Epithelial cell of proximal tubule (primary cell): ENCODE data around the gene TLR2. TPM values are rescaled to one million over a fixed set of nuclear protein-coding genes. Genes with fewer than 3 reads are reported as not detected.

Source experiments
- DNase-seq: peaks from one replicate; pipeline ENCODE4 v3.0.0-alpha.2; 2011; ENCODE audit warnings: low read depth
- H3K4me3 ChIP-seq: 2 replicates; pipeline ENCODE4 v1.5.1; 2011; ENCODE audit warnings: low read depth, mild to moderate bottlenecking, low read length
- CTCF ChIP-seq: conservative IDR thresholded peaks from 2 replicates; pipeline ENCODE4 v1.5.1; 2012; ENCODE audit warnings: low read depth, mild to moderate bottlenecking, low read length
- total RNA-seq: library from RNA; depleted of rRNA; stranded (reverse); fragments of >200 nt; gene quantifications from 2 replicates; pipeline ENCODE4 v1.2.3, GENCODE V29; 2015

The TLR2 gene, protein sequence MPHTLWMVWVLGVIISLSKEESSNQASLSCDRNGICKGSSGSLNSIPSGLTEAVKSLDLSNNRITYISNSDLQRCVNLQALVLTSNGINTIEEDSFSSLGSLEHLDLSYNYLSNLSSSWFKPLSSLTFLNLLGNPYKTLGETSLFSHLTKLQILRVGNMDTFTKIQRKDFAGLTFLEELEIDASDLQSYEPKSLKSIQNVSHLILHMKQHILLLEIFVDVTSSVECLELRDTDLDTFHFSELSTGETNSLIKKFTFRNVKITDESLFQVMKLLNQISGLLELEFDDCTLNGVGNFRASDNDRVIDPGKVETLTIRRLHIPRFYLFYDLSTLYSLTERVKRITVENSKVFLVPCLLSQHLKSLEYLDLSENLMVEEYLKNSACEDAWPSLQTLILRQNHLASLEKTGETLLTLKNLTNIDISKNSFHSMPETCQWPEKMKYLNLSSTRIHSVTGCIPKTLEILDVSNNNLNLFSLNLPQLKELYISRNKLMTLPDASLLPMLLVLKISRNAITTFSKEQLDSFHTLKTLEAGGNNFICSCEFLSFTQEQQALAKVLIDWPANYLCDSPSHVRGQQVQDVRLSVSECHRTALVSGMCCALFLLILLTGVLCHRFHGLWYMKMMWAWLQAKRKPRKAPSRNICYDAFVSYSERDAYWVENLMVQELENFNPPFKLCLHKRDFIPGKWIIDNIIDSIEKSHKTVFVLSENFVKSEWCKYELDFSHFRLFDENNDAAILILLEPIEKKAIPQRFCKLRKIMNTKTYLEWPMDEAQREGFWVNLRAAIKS
- total RNA-seq, result 13.8 and 14.8 TPM in 2 replicates

- DNase-seq, result no peak
- peak within 1 kb of the TSS; percentile 59 for H3K4me3 ChIP-seq
- TF ChIP-seq CTCF, result no peak
Measured at GRCh38 chr4:153684182-153684970, at the start of gene TLR2. TLR2 (plus strand) TSS chr4:153684280; CDS start chr4:153702908, 18,628 bp downstream.

DNA sequence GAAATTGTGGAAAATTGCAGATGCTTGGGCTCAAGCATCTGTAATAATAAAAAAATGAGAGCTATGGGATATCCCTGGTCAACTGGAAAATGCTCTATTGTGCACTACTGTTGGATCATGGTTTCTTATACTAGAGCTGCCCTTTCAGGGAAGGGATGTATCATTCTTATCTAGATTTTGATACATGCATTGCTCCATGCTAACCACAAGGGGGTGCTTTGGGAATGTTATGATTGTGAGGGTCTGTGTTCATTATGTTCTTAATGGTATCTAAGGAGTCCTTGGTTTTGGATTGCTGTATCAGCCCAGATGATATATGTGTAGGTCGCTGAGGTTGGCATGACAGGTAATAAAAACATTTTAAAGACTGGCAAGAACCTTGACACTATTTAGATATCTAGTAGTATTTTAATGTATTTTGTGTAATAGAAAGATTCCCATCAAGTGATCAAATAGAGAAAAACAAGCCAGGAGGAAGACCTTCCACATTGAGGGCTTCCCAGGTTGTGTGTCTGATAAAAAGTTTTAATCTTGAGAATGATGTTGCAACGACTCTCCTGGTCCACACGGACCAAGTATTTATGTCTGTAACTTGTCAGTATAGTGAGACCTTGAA lies 49.2 kb upstream of the TLR2 start:
- no peak overlapping the region for H3K4me3 ChIP-seq
- DNase-seq, result no peak
- TF ChIP-seq CTCF, result peak; percentile 90

GRCh38 chr4:153635846-153636245 lies 48.2 kb upstream of the TLR2 start:
- DNase-seq, result no peak

DNA sequence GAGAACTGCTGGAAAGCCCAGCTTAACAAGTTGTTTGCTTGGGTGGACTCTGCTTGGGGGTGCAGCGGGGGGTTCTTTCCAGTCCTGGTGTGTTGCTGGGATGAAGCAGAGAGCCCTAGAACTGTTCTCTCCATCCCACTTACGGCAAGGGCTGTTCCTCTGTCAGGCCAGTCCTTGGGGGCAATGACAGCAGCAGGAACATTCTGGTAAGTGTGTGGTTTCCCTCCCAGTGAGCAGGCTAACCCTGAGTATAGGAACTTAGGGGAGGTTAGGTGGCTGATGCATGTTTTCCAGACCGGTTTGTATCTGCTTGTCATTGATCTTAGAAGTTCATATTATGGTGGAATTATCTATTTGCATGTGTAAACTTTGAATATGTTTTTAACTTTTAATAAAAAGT lies 46.9 kb upstream of the TLR2 start:
- no peak overlapping the region for H3K4me3 ChIP-seq
- TF ChIP-seq CTCF, result no peak
- DNase-seq, result no peak

More at GRCh38 chr4:153635846-153636245, 48.2 kb upstream of the TLR2 start:
- no peak overlapping the region for H3K4me3 ChIP-seq
- no peak for TF ChIP-seq CTCF

- DNase-seq, result no peak
- no peak overlapping the region for H3K4me3 ChIP-seq
- no peak for TF ChIP-seq CTCF
Measured at GRCh38 chr4:153638011-153638410, 46.1 kb upstream of the TLR2 start.

GRCh38 chr4:153638999-153639398 lies 45.1 kb upstream of the TLR2 start:
- DNase-seq, result no peak
- H3K4me3 ChIP-seq, result no peak overlapping the region
- TF ChIP-seq CTCF, result no peak
